ENCODE data around the gene DNAJC16.

Gene DNAJC16

DNA sequence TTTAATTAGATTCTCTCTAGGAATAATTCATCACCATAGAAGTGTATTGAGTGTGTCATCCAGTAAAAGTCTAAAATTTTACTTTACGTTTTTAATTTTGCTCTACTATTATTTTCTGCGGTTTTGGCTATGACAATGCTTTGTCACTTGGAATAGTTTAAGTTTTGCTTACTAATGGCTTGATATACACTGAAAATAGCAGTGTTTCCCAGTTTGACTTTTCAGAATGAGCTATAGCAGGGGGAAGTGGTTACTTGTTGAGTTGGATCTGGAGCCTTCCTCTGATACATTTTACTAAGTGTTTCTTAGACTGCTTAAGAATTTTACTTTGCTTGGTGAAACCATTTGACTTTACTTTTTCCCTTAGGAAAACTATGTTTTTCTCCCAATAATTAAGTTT, 5.0 kb downstream of the DNAJC16 start:
- H3K4me3 ChIP-seq (ENCODE audit: low read depth, low read length) = no peak overlapping the region

- H3K4me3 ChIP-seq (ENCODE audit: low read depth, low read length) = no peak overlapping the region
Observed at GRCh38 chr1:15538771-15539170, 12.1 kb downstream of the DNAJC16 start.

DNA sequence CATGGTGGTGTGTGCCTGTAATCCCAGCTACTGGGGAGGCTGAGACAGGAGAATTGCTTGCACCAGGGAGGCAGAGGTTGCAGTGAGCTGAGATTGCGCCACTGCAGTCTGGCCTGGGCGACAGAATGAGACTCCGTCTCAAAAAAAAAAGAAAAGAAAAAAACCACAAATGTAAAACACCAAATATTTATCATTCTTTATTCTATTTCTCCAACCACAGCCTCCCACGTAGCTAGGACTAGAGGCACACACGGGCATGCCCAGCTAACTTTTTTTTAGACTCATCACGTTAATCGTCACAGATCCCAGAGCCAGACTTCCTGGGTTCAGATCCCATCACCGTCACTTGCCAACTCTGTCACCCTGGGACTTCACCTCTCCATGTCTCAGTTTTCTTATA, 13.5 kb downstream of the DNAJC16 start:
- H3K4me3 ChIP-seq (ENCODE audit: low read depth, low read length) = no peak overlapping the region

DNA sequence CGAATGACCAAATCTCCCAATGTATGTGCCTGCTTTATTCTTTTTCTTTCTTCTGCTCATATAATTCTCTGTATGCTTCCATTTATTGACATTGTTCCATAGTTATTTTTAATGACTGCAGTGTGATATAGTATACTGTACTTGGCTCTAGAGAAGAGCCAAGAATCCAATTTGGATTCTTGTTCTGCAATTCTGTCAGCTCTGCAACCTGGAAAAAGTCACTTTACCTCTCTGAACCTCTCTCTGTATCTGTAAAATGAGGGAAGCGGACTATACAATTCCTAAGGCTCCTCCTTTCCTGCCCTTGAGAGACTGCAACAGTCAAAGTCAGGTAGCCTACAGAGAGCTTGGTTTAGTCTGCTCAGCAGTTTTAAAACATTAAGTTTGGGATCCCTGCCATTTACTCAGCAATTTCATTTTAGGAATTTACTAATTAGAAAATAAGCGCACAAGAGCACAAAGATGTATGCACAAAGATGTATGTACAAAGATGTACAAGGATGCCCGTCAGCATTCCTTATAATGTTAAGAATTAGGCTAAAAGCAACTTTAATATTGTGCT, 14.7 kb downstream of the DNAJC16 start:
- H3K4me3 ChIP-seq (ENCODE audit: low read depth, low read length) = no peak overlapping the region

- no peak overlapping the region for H3K4me3 ChIP-seq (ENCODE audit: low read depth, low read length)
Observed at GRCh38 chr1:15542388-15543250, 16.0 kb downstream of the DNAJC16 start.

DNA sequence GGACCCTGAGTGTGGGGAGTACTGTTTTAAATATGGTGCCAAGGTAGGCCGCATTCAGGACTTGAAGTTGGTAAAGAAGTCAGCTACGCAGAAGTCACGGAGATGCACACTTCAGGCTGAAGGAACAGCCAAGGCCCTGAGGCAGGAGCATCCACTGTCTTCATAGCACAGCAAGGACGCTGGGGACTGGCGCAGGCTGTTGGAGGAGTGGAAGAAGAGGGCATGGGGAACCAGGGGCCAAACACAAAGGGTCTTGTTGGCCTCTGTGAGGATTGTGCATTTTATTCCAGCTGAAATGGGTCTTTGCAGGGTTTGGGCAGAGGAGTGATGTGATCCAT, 16.6 kb downstream of the DNAJC16 start:
- no peak overlapping the region for H3K4me3 ChIP-seq (ENCODE audit: low read depth, low read length)

DNA sequence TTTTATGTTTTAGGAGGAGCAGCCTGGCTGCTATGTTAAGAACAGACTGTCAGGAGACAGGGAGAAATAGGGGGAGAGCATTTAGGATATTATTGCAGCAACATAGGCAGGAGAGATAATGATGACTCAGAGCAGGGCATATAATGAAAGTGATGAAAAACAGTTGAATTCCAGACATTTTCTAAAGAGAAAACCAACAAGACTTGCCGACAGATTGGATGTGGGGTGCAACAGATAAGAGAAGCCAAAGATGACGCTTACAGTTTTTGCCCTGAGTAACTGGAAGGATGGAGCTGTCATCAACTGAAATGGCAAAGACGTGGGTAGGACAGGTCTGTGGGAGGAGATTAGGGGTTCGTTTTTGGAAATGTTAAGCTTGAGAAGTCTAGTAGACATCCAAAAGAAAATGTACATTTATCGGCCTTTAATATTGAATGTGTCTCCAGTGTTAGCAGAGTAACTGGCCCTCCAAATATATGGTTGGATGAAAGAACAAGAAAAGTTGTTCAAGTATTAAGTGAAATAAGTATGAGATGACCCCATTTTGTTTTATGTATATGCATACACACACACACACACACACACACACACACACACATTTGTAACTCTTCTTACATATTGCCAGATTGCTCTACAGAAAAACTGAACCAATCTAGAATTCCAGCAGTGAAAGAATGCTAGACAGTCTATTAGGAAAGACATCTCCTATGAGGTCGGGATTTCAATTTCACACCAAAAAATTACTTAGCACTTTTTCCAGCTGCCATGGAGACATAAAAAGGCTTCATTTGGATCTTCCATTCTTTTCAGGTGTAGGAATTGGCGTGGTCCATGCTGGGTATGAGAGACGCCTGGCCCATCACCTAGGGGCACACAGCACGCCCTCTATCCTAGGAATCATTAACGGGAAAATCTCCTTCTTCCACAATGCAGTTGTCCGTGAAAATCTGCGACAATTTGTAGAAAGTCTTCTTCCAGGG, 17.2 kb downstream of the DNAJC16 start:
- H3K4me3 ChIP-seq (ENCODE audit: low read depth, low read length) = no peak overlapping the region

DNA sequence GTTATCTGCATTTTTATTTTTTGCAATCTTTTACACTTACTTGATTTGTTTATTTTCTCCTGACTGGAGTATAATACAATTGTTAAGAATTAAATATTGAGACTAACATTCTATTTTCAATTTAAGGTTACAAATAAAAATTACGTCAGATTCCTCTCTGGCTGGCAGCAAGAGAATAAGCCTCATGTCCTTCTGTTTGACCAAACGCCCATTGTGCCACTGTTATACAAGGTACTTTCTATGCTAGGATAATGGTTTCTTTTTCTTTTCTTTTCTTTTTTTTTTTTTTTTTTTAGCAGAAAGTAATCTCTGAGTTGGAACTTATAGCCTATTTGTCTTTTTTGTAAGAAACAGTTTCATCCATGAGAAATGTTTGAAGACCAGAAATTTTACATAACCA, 20.0 kb downstream of the DNAJC16 start:
- no peak overlapping the region for H3K4me3 ChIP-seq (ENCODE audit: low read depth, low read length)

- no peak overlapping the region for H3K4me3 ChIP-seq (ENCODE audit: low read depth, low read length)
Observed at GRCh38 chr1:15550573-15550972, 23.9 kb downstream of the DNAJC16 start.

DNA sequence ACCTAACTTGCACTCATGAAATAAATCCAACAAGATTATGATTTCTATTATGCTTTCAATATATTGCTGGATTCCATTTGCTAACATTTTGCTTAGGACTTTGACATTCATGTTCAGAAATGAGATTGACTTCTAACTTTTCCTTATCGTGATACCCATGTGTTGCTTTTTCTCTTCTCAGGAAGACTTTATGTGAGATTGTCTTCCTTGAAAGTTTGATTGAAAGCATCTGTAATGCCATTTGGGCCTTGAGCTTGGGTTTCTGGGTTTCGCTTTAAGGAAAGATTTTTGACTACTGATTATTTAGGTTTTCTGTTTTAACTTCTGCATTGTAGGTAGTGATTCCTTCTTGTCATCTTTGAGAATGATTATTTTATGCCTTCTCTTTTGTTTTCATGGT, 30.4 kb downstream of the DNAJC16 start:
- H3K4me3 ChIP-seq (ENCODE audit: low read depth, low read length) = no peak overlapping the region

GRCh38 chr1:15557594-15557993, 30.9 kb downstream of the DNAJC16 start:
- no peak overlapping the region for H3K4me3 ChIP-seq (ENCODE audit: low read depth, low read length)

GRCh38 chr1:15558516-15558915, 31.9 kb downstream of the DNAJC16 start:
- H3K4me3 ChIP-seq (ENCODE audit: low read depth, low read length) = no peak overlapping the region

- H3K4me3 ChIP-seq (ENCODE audit: low read depth, low read length) = no peak overlapping the region
Observed at GRCh38 chr1:15559189-15559810, 32.7 kb downstream of the DNAJC16 start.

DNA sequence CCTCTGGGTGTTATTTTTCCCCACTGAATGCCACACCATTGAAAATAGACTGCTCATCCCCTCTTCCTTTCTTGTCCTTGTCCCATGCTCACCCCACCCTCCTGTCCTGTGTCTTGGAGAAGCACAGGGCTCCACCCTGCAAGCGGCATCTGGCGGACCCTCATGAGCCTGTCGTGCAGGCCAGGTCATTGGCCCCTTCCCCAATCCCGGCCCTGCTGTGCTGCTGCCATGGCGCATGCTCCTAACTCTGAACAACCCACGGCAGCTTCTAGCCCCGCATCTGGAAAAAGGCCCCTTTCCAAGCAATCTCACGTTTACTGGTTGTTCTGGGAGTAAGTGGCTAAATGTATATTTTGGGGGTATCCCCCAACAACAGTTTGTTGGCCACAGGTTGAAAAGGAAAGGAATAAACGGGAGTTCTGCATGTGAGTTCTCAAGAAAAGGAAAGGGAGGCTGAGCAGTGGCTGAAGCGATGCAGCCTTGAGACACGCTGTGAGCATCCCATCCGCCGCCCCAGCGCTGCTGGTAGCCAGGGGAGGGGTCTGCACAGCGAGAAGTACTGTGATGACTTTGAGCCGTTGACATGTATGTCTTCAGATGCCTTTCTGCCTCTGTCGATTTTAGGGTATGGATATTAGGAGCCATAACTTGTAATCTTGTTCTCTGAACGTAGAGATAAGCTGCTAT, 41.9 kb downstream of the DNAJC16 start:
- no peak overlapping the region for H3K4me3 ChIP-seq (ENCODE audit: low read depth, low read length)

- H3K4me3 ChIP-seq (ENCODE audit: low read depth, low read length) = no peak overlapping the region
Observed at GRCh38 chr1:15570861-15571260, 44.2 kb downstream of the DNAJC16 start.

DNA sequence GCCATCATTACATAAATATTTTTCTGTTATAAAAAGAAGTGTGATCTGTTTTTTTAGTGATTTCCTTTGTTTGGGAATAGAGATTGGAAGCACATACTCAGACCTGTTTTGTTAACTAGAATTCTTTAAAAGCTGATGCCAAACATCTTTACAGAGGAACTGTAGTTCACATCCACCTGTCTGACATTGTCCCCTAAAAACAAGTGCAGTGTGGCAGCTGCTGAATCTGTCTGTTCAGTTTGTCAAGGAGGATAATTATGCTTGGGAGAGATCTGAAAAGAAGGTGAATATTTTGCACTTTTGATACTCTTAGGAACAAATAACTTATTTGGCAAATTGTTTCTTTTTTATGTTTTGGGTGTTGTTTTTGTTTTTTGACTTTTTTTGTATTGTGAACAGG, 44.6 kb downstream of the DNAJC16 start:
- H3K4me3 ChIP-seq (ENCODE audit: low read depth, low read length) = no peak overlapping the region

GRCh38 chr1:15573477-15573876, 46.8 kb downstream of the DNAJC16 start:
- H3K4me3 ChIP-seq (ENCODE audit: low read depth, low read length) = no peak overlapping the region

- H3K4me3 ChIP-seq (ENCODE audit: low read depth, low read length) = no peak overlapping the region
Observed at GRCh38 chr1:15574741-15575140, 48.1 kb downstream of the DNAJC16 start.

DNA sequence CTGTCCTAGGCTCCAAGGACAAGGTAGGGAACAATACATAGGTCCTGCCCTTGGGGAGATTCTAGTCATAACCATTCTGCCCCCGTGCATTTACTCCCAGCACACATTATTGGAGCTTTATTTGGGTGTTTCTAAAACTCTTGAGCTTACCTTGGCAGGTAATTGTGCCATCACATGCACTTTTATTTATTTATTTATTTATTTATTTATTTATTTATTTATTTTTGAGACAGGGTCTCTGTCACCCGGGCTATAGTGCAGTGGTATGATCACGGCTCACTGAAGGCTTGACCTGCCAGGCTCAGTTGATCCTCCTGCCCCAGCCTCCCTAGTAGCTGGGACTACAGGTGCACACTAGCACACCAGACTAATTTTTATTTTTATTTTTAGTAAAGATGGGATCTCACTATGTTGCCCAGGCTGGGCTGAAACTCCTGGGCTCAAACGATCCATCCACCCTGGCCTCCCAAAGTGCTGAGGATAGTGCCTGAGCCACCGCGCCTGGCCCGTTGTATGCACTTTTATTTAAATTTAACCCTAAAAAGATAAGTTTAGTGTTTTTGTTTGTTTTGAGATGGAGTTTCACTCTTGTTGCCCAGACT, 49.0 kb downstream of the DNAJC16 start:
- H3K4me3 ChIP-seq (ENCODE audit: low read depth, low read length) = no peak overlapping the region

- no peak overlapping the region for H3K4me3 ChIP-seq (ENCODE audit: low read depth, low read length)
Observed at GRCh38 chr1:15577691-15578090, 51.0 kb downstream of the DNAJC16 start.
